HG03139 (cell line): Measurements from ENCODE around the gene FRAT2.
"Not testable (repeated sequence)": the region's sequence is repeated elsewhere in the genome, so short reads cannot be mapped to it uniquely, and the experiment has no call there.

Source experiments
- ATAC-seq: cut with Tn5 transposase; IDR thresholded peaks from one replicate; pipeline ENCODE4 v1.9.1; 2021; ENCODE audit not compliant: unreplicated experiment

FRAT2 gene

DNA sequence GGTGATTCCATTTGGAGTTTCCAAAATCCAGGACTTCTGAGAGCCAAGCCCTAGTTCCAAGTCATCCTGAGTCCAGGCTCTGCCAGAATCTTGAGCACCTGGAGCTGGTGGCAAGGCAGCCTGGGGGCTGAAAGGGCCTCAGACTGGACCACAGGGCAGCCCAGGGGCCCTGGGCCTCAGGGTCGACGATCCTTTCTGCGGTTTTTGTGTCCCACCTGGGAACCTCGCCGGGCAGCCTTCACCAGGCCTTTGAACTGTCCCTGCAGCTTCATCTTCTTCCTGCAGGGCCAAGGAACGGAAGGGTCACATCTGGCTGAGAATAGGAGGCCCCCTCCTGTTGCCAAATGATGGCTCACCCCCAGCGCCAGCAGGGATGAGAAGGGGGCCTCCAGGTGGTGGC is 22.4 kb upstream of the FRAT2 start:
- ATAC-seq = no peak

- ATAC-seq = no peak
These were observed 21.9 kb upstream of the FRAT2 start for GRCh38 chr10:97356318-97356914.

DNA sequence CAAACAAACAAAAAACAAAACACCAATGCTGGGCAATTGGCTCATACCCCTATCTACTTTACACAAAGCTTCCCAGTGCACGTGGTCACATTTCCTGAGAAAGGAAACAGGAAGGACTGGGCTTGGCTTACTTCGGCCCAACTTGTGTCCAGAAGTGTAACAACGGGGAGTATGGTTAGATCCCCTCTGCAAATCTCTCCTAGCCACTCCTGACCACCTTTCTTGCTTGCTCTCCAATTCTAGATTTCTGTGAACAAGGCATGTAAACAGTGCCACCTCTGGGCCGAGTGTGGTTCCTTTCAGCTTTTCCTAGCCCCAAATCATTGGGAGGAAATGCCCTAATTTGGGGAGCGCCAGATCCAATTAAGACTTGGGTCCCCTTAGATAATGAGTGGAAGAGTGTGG is 21.0 kb upstream of the FRAT2 start:
- no peak for ATAC-seq

DNA sequence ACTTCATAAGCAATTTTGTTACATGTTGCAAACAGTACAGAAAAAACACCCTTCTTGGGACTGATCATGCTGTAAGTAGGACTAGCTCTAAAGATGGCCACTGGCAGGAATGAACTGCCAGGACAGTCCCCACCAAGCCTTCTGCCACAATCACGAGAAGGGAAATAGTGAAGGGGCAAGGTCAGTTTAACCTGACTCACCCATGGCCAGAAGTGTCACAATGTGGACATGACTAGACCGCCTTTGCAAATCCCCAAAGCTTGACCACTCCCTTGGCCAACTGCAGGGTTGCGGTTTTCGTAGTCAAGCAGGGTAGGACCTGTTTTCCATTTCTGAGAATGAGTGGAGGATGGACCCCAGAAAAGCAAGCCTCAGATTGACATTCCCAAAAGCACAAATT is 19.4 kb upstream of the FRAT2 start:
- no peak for ATAC-seq

DNA sequence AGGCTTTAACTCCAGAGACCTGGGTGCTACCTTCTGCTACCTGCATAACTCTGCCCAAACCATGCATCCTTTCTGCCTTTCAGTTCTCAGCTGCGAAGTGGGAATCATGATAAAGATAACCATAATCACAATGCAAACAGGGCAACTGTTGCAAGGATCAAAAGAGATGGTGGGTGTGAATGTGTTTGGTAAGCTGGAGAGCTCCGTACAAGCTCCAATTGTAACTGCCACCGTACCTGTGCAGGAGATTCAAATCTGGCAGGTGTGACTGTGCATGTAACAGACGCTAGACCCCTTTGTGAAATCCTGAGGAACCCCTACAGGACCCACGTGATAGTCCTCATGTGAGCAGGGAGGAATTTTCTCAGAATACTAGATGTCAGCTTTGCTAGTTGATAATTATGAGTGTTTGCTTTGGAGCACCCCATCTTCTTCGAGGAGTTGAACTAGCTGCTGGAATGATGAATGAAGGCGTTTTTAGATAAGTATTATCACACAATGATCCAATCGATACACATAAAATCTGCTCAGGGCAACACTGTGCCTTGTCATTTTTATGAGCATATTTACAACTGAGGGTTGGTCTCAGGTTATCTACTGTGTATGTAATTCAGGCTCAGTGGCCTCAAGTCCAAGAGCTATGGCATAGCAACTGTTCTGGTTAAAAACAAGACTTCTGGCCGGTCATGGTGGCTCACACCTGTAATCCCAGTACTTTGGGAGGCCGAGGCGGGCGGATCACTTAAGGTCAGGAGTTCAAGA is 15.4 kb upstream of the FRAT2 start:
- ATAC-seq = no peak

DNA sequence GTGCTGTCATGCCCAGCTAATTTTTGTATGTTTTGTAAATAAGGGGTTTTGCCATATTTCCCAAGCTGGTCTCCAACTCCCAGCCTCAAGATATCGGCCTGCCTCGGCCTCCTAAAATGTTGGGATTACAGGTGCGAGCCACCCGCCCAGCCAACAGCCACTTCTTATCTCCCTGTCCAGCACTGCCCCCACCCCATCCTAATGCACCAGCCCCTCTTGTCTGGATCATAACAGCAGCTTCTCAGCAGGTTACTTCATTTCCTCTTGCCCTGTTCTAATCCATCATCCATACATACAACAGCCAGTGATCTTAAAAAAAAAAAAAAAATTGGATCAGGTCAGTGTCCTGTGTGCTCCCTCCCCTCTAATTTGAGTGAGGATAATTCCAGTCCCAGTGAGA is 12.8 kb upstream of the FRAT2 start:
- ATAC-seq = no peak

- ATAC-seq = not testable (repeated sequence)
These were observed 9.1 kb upstream of the FRAT2 start for GRCh38 chr10:97343664-97344063.

DNA sequence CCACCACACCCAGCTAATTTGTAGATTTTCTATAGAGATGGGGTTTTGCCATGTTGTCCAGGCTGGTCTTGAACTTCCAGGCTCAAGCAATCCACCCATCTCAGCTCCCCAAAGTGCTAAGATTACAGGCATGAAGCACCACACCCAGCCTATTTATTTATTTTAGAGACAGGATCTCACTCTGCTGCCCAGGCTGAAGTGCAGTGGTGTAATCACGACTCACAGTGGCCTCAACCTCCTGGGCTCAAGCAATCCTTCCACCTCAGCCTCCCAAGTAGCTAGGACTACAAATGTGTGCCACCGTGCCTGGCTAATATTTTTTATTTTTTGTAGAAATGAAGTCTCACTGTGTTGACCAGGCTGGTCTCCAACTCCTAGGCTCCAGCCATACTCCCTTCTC is 6.9 kb upstream of the FRAT2 start:
- ATAC-seq = no peak

DNA sequence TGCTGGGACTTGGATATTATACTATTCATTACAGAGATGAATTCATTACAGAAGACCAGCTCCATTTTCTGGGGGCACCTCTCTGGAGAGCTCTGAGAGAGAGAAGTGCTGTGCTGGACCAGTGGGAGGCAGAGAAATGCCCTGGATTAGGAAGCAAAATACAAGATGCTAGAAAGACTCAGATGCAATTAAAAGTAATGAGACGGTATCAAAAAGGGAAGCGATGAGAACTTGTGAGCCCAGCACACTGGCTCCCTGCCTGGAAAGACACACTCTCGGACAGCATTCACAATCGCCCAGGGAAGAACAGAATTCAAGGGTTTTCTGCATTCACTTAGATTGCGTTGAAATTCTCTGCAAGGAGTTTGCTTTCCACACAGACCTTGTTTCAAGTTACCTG is 3.5 kb upstream of the FRAT2 start:
- no peak for ATAC-seq

DNA sequence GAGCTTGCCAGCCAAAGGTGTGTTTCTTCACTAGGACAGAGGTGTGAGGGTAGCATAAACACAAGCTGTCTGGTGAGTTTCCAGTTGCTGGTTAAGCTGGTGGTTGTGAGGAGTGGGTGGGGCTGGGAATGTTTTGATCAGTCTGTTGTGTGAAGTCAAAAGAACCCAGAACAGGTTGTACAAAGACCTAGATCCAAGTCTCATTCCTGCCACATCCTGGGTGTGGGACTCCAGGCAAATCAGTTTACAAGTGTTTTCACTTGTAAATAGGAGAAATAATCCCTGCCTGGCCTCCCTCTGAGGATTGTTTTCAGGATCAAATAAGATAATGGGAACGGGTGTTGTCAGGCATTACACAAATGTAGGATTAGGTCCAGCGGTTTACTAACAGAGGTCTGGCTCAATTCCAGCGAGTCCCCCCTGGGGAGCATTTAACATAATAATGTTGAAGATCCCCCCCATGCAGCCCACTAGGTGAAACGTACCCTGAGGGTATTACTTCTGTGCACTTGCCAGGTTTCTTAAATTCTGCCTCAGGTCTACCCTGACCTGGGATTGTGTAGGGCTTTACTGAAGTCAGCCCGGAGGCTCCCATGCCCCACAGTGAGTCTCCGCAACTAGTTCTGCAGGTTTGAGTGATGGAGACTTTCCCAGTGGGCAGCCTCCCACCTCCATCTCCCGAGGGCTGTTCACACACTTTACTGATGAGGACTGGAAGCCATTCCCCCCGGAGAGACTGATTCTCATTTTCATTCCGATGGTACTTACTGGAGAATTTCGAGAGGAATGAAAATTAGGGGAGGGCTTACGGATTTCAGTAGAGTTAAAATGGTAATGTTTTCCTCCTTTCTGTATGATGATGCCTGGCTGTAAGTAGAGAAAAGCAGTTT is 2.7 kb upstream of the FRAT2 start:
- ATAC-seq = no peak

DNA sequence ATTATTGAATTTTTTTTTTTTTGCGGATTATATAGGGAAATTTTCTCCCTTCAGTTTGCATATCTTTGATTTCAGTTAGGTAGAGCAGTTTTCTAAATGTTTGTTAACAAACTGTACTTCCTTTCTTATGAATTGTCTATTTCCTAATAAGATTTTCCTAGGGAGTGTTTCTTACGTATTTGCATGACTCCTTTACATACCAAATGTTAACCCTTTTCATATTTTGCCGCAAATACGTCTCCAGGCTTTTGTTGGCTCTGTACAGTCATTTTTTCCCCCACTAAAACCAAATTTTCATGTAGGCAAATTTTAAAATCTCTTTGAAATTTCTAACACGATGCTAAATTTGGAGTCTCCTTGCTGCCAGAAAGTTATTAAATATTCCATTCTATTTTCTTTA is 1.9 kb upstream of the FRAT2 start:
- ATAC-seq = no peak

GRCh38 chr10:97336006-97336405 is 1.5 kb upstream of the FRAT2 start:
- ATAC-seq = no peak

GRCh38 chr10:97335188-97335619 is 675 bp upstream of the FRAT2 start:
- ATAC-seq = no peak

- ATAC-seq = peak; percentile 18
These were observed 744 bp downstream of the FRAT2 start for GRCh38 chr10:97333601-97334369.

GRCh38 chr10:97333351-97333600 is 1.3 kb downstream of the FRAT2 start:
- peak; percentile 4 for ATAC-seq

GRCh38 chr10:97332591-97333350 is 1.8 kb downstream of the FRAT2 start:
- ATAC-seq = no peak

DNA sequence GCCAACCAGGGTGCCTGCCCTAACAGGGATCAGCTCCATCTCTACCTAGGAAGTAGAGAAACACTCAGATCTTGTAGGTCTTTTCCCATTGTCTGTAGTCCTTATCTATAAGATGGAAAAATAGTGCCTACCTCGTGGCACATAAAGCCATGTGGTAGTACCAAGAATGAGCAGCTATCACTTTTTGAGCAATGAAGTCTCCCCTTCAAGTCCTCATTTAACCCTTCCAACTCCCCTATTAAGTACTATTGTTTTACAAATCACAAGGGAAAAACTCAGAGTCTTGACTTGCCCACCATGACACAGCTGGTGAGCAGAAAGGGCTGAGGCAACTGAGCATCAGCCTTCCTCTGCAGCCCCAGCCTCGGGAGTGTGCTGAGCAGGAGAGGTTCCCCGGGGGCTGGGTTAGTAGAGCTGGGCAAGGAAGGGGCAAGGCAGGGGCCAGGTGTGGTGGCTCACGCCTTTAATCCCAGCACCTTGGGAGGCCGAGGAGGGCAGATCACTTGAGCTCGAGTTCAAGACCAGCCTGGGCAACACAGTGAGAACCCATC is 3.3 kb downstream of the FRAT2 start:
- no peak for ATAC-seq

DNA sequence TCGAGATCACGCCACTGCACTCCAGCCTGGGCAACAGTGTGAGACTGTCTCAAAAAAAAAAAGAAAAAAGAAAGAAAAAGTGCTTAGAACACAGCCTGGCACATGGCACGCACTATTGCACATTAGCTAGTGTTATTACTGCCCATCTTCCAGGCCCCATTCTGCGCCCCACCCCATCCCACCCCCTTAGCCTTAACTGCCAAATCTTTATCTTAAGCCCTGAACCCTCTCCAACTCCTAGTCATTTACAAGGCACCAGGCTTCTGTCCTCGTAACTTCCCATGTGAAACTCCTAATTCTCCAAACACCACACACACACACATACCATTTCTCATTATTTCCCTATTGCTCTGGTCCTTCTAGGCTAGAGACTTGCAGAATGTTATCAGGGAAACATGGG is 4.8 kb downstream of the FRAT2 start:
- ATAC-seq = no peak

DNA sequence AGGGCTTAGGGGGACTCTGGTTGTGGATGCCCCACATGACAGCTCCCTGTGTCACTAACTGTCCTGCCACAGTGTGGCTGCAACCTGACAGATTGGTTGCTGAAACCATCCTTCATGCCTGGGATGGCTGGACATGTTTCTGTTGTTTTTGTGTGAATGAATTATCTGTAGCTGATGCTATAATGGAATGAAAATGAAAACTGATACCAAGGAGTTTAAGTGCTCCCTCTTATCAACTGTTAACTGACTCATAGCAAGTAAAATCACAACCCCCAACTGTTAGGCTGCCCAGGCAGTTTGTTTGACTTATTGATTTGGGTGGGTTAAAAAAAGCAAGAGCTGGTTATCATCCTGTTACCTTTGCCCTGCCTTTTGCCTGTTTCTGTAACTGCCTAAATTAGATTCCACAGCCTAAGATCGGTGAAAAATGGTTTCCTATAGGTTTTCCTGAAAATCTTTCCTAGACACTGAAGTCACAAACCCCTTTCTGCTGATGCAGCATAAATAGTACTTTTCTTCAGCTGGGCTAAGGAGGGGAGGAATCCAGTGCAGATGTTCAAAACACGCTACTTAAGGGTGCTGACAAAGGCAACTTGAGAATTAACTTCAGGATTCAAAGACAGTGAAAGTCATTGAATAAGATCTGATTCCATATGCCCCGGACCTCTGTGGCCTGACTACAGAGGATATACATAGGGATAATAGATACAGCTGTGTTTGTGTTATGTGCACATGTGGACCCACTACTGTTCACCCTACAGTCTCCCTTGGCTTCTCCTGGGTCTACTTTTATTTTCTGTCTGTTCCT is 5.7 kb downstream of the FRAT2 start:
- no peak for ATAC-seq
